GM12865 (cell line): ENCODE measurements around the gene GLIS1.

ENCODE experiments used
- DNase-seq: peaks from one replicate; pipeline ENCODE4 v3.0.0; 2010; ENCODE audit warnings: low read depth
- H3K4me3 ChIP-seq: 2 replicates; pipeline ENCODE4 v1.5.1; 2011; ENCODE audit warnings: mild to moderate bottlenecking, low read depth, low read length, control low read depth
- TF ChIP-seq, protein P1 (sequence below): IDR thresholded peaks from 2 replicates; pipeline ENCODE4 v1.5.1; 2011; ENCODE audit warnings: low read length, control low read depth, low read depth, inconsistent platforms; ENCODE audit not compliant: insufficient read depth; ENCODE audit errors: missing control alignments

GLIS1 gene

DNA sequence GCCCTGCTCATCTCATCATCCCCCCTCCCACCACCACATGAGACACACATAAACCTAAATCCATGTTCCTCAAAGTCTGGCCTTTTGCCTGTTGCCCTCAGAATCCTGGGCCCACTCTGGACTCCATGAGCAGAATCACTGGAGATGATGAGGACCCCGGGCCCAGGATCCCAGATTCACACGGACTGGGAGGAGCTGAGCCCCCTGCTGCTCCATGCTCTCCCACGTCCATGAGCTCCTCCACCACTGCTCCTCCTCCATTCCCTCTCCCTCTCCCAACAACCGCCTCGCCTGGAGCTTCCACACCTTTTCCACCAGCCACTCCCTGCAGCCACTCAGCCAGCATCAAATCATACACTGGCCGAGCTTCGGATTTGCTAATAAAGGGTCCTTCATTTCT lies 47.6 kb downstream of the GLIS1 start:
- no peak for DNase-seq
- TF ChIP-seq, protein P1, sequence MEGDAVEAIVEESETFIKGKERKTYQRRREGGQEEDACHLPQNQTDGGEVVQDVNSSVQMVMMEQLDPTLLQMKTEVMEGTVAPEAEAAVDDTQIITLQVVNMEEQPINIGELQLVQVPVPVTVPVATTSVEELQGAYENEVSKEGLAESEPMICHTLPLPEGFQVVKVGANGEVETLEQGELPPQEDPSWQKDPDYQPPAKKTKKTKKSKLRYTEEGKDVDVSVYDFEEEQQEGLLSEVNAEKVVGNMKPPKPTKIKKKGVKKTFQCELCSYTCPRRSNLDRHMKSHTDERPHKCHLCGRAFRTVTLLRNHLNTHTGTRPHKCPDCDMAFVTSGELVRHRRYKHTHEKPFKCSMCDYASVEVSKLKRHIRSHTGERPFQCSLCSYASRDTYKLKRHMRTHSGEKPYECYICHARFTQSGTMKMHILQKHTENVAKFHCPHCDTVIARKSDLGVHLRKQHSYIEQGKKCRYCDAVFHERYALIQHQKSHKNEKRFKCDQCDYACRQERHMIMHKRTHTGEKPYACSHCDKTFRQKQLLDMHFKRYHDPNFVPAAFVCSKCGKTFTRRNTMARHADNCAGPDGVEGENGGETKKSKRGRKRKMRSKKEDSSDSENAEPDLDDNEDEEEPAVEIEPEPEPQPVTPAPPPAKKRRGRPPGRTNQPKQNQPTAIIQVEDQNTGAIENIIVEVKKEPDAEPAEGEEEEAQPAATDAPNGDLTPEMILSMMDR: no peak
- H3K4me3 ChIP-seq: no peak overlapping the region

DNA sequence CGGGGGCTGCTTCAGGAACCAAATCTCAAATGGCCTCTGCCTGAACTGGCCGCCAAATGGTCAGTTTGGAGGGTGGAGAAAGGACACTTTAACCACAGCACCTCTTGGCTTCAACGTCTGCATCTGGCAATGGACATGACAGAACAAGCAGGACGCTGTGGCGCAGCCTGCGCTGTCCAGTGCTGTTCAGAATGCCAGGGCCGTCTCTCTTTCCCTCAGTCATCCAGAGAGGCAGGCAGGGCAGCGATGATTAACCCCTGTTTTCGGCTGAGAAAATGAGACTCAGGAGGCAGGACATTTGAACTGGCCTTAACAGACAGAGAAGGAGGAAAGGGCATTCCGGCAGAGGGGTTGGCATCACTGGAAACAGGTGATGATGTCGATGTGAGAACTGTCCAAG lies 48.6 kb downstream of the GLIS1 start:
- no peak for DNase-seq
- TF ChIP-seq, protein P1: no peak

GRCh38 chr1:53689736-53690326 lies 49.1 kb downstream of the GLIS1 start:
- DNase-seq: no peak
- no peak overlapping the region for H3K4me3 ChIP-seq
- TF ChIP-seq, protein P1: no peak

More for the DNA sequence above, 48.6 kb downstream of the GLIS1 start:
- H3K4me3 ChIP-seq: no peak overlapping the region

- TF ChIP-seq, protein P1: no peak
- no peak for DNase-seq
- no peak overlapping the region for H3K4me3 ChIP-seq
Observed at GRCh38 chr1:53689223-53689622, 49.7 kb downstream of the GLIS1 start.

- peak; percentile 5 for DNase-seq
- no peak overlapping the region for H3K4me3 ChIP-seq
- TF ChIP-seq, protein P1: no peak
Observed at GRCh38 chr1:53688381-53689102, 50.4 kb downstream of the GLIS1 start.

DNA sequence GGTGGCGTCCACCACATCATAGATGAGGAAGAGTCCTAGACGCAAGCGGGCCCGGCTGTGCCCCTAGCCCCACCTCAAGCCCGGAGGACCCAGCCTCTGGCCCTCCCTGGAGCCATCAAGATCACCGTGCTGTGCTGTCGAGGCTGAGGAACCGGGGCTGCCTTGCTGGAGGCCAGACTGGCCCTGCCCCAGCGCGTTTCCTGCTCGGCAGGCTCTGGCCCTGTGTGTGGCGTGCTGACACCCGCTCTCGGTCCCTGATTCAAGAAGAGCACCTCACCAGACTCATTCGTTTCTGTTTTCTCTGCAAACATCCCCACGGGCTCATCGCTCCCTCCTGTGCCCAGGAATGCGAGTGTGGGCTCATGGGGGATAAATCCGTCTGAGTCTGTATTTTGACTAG lies 51.1 kb downstream of the GLIS1 start:
- no peak overlapping the region for H3K4me3 ChIP-seq
- DNase-seq: no peak
- TF ChIP-seq, protein P1: no peak

DNA sequence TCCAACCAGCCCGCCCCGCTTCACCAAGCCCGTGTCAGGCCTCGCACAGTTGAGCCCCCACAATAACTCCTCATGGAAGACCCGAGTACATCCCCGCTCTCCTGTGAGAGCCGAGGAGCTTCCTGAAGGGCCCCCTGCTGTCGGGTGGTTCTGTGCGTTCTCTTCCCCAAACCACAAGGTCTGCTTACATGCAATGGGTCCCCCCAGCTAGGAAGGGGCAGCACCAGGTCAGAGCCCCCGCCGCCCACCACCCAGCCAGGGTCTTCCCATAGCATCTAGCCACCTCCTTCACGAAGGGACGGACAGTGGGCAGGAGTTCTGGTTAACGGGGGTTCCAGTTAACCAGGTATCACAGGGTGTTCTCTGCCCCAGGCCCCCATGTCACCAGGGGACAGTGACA lies 51.5 kb downstream of the GLIS1 start:
- no peak overlapping the region for H3K4me3 ChIP-seq
- TF ChIP-seq, protein P1: no peak
- no peak for DNase-seq
